VCaP (cell line): ENCODE results near the gene MYO10.

Experiments used
- H3K27ac ChIP-seq: fragments of 450-650 bp; 2 replicates; pipeline ENCODE4 v1.5.1; 2017
- TF ChIP-seq, protein P1 (sequence below): fragments of 450-650 bp; conservative IDR thresholded peaks from 2 replicates; pipeline ENCODE4 v1.5.1; 2017; ENCODE audit warnings: mild to moderate bottlenecking, moderate library complexity

MYO10 gene

GRCh38 chr5:16866273-16866672, 69.8 kb downstream of the MYO10 start:
- TF ChIP-seq, protein P1, sequence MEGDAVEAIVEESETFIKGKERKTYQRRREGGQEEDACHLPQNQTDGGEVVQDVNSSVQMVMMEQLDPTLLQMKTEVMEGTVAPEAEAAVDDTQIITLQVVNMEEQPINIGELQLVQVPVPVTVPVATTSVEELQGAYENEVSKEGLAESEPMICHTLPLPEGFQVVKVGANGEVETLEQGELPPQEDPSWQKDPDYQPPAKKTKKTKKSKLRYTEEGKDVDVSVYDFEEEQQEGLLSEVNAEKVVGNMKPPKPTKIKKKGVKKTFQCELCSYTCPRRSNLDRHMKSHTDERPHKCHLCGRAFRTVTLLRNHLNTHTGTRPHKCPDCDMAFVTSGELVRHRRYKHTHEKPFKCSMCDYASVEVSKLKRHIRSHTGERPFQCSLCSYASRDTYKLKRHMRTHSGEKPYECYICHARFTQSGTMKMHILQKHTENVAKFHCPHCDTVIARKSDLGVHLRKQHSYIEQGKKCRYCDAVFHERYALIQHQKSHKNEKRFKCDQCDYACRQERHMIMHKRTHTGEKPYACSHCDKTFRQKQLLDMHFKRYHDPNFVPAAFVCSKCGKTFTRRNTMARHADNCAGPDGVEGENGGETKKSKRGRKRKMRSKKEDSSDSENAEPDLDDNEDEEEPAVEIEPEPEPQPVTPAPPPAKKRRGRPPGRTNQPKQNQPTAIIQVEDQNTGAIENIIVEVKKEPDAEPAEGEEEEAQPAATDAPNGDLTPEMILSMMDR = no peak
- no peak overlapping the region for H3K27ac ChIP-seq

DNA sequence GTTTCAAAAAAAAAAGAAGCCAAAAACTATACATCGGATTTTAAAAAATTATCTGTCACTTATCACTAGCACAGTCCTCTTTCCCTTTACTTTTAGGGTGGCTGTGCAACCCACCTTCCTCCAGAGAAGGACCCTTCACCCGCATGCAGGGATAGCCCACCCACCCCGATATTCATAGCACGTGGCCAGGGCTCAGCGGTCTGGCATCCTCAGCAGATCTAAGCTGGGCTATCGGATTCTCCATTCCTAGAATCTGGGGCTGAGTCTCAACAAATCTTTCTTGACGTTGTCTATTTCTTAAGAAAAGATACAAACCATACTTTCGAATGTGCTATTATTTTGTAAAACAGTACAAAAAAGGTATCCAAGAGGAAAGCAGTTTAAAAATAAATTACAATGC, 70.9 kb downstream of the MYO10 start:
- H3K27ac ChIP-seq = no peak overlapping the region
- TF ChIP-seq, protein P1 = no peak

- no peak overlapping the region for H3K27ac ChIP-seq
Observed at GRCh38 chr5:16864631-16865131, 71.4 kb downstream of the MYO10 start.

GRCh38 chr5:16863469-16863946, 72.6 kb downstream of the MYO10 start:
- no peak overlapping the region for H3K27ac ChIP-seq
- TF ChIP-seq, protein P1 = no peak

More at GRCh38 chr5:16864631-16865131, 71.4 kb downstream of the MYO10 start:
- TF ChIP-seq, protein P1 = no peak

- no peak overlapping the region for H3K27ac ChIP-seq
- TF ChIP-seq, protein P1 = no peak
Observed at GRCh38 chr5:16862777-16863176, 73.3 kb downstream of the MYO10 start.

GRCh38 chr5:16859346-16859745, 76.7 kb downstream of the MYO10 start:
- TF ChIP-seq, protein P1 = no peak
- H3K27ac ChIP-seq = no peak overlapping the region

DNA sequence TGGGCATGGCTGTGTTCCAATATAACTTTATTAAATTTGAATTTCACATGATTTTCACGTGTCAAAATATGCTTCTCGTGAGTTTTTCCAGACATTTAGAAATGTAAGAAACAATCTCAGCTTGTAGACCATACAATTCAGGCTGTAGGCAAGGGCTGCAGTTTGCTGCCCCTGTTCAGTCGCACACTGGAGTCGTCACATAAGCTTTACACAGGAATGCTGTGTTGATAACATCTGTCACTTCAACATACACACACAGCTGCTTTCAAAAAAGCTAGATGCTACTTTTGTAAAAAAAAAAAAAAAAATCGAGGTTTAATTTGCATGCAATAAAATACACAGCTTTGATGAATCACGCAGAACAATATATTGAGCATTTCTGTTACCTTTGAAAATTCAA, 77.9 kb downstream of the MYO10 start:
- TF ChIP-seq, protein P1 = no peak
- no peak overlapping the region for H3K27ac ChIP-seq
